IMR-90 (cell line): ENCODE results near the gene MYCBP2.

Source experiments
- CEBPB ChIP-seq: IDR thresholded peaks from 2 replicates; pipeline ENCODE4 v1.6.1; 2012; ENCODE audit warnings: low read depth, low read length, improper control_type of control experiment
- CHD1 ChIP-seq: IDR thresholded peaks from 2 replicates; pipeline ENCODE4 v1.6.1; 2012; ENCODE audit warnings: low read depth, low read length, improper control_type of control experiment
- CTCF ChIP-seq: conservative IDR thresholded peaks from 2 replicates; pipeline ENCODE4 v1.5.1; 2012; ENCODE audit warnings: mild to moderate bottlenecking, low read depth, low read length, improper control_type of control experiment
- ELK1 ChIP-seq: fragments of 150-350 bp; IDR thresholded peaks from 2 replicates; pipeline ENCODE4 v1.6.1; 2016; ENCODE audit warnings: low read depth, mild to moderate bottlenecking, low read length, moderate library complexity, borderline replicate concordance
- FOS ChIP-seq: fragments of 150-350 bp; IDR thresholded peaks from 2 replicates; pipeline ENCODE4 v1.6.1; 2016; ENCODE audit warnings: low read depth, low read length
- MAFK ChIP-seq: IDR thresholded peaks from 2 replicates; pipeline ENCODE4 v1.6.1; 2012; ENCODE audit warnings: low read depth, low read length, improper control_type of control experiment
- MAZ ChIP-seq: IDR thresholded peaks from 2 replicates; pipeline ENCODE4 v1.6.1; 2012; ENCODE audit warnings: low read depth, mild to moderate bottlenecking, low read length, improper control_type of control experiment, moderate library complexity, borderline replicate concordance
- MXI1 ChIP-seq: IDR thresholded peaks from 2 replicates; pipeline ENCODE4 v1.6.1; 2012; ENCODE audit warnings: low read depth, mild to moderate bottlenecking, low read length, moderate library complexity, borderline replicate concordance
- NFE2L2 ChIP-seq: fragments of 150-350 bp; IDR thresholded peaks from 2 replicates; pipeline ENCODE4 v1.6.1; 2016; ENCODE audit warnings: low read depth, mild to moderate bottlenecking, low read length
- POLR2A ChIP-seq: IDR thresholded peaks from 2 replicates; pipeline ENCODE4 v1.6.1; 2012; ENCODE audit warnings: mild to moderate bottlenecking, low read depth, low read length
- RAD21 ChIP-seq: IDR thresholded peaks from 2 replicates; pipeline ENCODE4 v1.6.1; 2012; ENCODE audit warnings: low read length, improper control_type of control experiment
- RCOR1 ChIP-seq: IDR thresholded peaks from 2 replicates; pipeline ENCODE4 v1.6.1; 2012; ENCODE audit warnings: mild to moderate bottlenecking, low read length, improper control_type of control experiment; ENCODE audit not compliant: insufficient replicate concordance
- SMC3 ChIP-seq: fragments of 150-350 bp; IDR thresholded peaks from 2 replicates; pipeline ENCODE4 v1.6.1; 2016; ENCODE audit warnings: low read depth, mild to moderate bottlenecking, antibody characterized with exemption, low read length, moderate library complexity

- TF ChIP-seq CTCF (no peak), RAD21 (no peak), SMC3 (no peak), ELK1 (no peak), CHD1 (no peak), MAFK (no peak), MXI1 (no peak), RCOR1 (no peak), POLR2A (no peak), CEBPB (no peak), NFE2L2 (no peak), MAZ (no peak), FOS (no peak)
Observed at GRCh38 chr13:77239312-77239711, 87.6 kb downstream of the MYCBP2 start.
